ENCODE results near the gene CSNK2A3. TPM values are rescaled to one million over a fixed set of nuclear protein-coding genes. Genes with fewer than 3 reads are reported as not detected.

Gene CSNK2A3
- total and polyA plus RNA-seq, 12 donors, result 0.57 to 2.2 (median 0.99) TPM; not detected in 1

DNA sequence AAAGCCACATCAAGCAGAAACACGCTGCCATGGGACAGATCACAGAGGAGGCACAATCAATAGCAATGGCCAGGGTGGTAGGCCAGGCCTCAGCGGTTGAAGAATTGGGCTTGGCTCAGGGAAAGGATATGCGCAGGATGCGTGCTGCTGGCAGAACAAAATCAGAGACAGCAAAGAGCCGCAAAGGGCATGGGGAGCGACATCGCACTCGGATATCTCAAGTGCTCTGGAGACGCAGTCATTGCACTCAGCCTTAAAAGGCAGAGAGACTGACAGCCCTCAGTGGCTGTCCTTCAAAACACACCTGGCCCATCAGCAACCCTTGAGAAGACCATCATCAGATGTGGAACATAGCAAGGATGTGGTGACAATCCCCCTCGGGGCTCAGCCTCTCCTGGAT, 50.5 kb downstream of the CSNK2A3 start:
- intact Hi-C loops (cut with DNase I), result no loop called here

More for the DNA sequence above, 50.5 kb downstream of the CSNK2A3 start:
- Histone ChIP-seq H3K9me3 (no peaks in the 10 kb centered on the region), H3K4me1 (peaks cover 0 to 2% (median 0%) of the 10 kb centered on the region in 9 donors), H3K4me3 (no peak overlapping the region), H3K27ac (no peak overlapping the region), H3K36me3 (peaks cover 0 to 44% (median 0%) of the 10 kb centered on the region in 9 donors), H3K27me3 (peaks cover 0 to 4% (median 0%) of the 10 kb centered on the region in 7 donors)
- TF ChIP-seq, protein P1, sequence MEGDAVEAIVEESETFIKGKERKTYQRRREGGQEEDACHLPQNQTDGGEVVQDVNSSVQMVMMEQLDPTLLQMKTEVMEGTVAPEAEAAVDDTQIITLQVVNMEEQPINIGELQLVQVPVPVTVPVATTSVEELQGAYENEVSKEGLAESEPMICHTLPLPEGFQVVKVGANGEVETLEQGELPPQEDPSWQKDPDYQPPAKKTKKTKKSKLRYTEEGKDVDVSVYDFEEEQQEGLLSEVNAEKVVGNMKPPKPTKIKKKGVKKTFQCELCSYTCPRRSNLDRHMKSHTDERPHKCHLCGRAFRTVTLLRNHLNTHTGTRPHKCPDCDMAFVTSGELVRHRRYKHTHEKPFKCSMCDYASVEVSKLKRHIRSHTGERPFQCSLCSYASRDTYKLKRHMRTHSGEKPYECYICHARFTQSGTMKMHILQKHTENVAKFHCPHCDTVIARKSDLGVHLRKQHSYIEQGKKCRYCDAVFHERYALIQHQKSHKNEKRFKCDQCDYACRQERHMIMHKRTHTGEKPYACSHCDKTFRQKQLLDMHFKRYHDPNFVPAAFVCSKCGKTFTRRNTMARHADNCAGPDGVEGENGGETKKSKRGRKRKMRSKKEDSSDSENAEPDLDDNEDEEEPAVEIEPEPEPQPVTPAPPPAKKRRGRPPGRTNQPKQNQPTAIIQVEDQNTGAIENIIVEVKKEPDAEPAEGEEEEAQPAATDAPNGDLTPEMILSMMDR (IDR thresholded peaks at IDR 0.05), result no peak
- ATAC-seq (peak in 1 of 8 donors; percentile 26), DNase-seq (no peak)
- 79 to 87% methylated on average over 10 of the region's 10 CpGs for WGBS, 2 donors

Measured in heart right ventricle (tissue), 16 donors.